ENCODE data around the gene FANK1. TPM values are rescaled to one million over a fixed set of nuclear protein-coding genes. Genes with fewer than 3 reads are reported as not detected.
"Not testable (repeated sequence)": the region's sequence is repeated elsewhere in the genome, so short reads cannot be mapped to it uniquely, and the experiment has no call there.

The FANK1 gene
- total and polyA plus RNA-seq, 2 donors (not counting 1 experiment from before 2014, with no cell fraction given): 0.13 TPM; not detected in 1

- H3K27me3 Mint-ChIP-seq: peaks cover 14% of the 10 kb centered on the region
- CTCF ChIA-PET; H2AFZ ChIP-seq (ENCODE audit: insufficient read depth, low read depth, low read length, poor library complexity, severe bottlenecking); intact Hi-C loops (cut with micrococcal nuclease); H3K27ac Mint-ChIP-seq; H3K27me3 ChIP-seq (replicated peaks in 1 of 4; ENCODE audit: control extremely low read depth in 1 of 4, control insufficient read depth in 3 of 4, insufficient read depth in 4 of 4, low read length in 3 of 4); H3K9me3 Mint-ChIP-seq (ENCODE audit: insufficient read depth); H3K27ac ChIP-seq (ENCODE audit: low read length in 2 of 2); H3K36me3 ChIP-seq (replicated peaks in 1 of 2; ENCODE audit: control extremely low read depth in 1 of 2, control insufficient read depth in 1 of 2, extremely low read depth in 1 of 2, insufficient read depth in 2 of 2, low read length in 1 of 2); H3K4me3 Mint-ChIP-seq; H3K79me2 ChIP-seq (ENCODE audit: control insufficient read depth, insufficient read depth, low read length); H3K4me3 ChIP-seq (ENCODE audit: control extremely low read depth in 1 of 5, extremely low read depth in 1 of 5, insufficient read depth in 1 of 5, low read depth in 2 of 5, low read length in 4 of 5); POLR2A ChIA-PET; ATAC-seq (ENCODE audit: low read depth); H4K20me1 ChIP-seq (ENCODE audit: control insufficient read depth, insufficient read depth, low read length, poor library complexity, severe bottlenecking); DNase-seq; H3K4me1 ChIP-seq (ENCODE audit: control insufficient read depth in 2 of 2, insufficient read depth in 2 of 2, low read length in 2 of 2); H3K9me3 ChIP-seq (ENCODE audit: control extremely low read depth in 1 of 3, control insufficient read depth in 2 of 3, insufficient read depth in 1 of 3, low read length in 2 of 3); H3K9ac ChIP-seq (ENCODE audit: low read length); H3K4me1 Mint-ChIP-seq; H3K4me2 ChIP-seq (replicated peaks; ENCODE audit: low read depth, low read length, poor library complexity, severe bottlenecking): not testable (repeated sequence)
- WGBS (ENCODE audit: insufficient coverage): no CpG with 5 or more reads among the region's 3 CpGs
These were observed 6.8 kb downstream of the FANK1 start for GRCh38 chr10:125903135-125903640.

- POLR2A ChIA-PET; H3K9me3 ChIP-seq (ENCODE audit: control extremely low read depth in 1 of 3, control insufficient read depth in 2 of 3, insufficient read depth in 1 of 3, low read length in 2 of 3); H2AFZ ChIP-seq (ENCODE audit: insufficient read depth, low read depth, low read length, poor library complexity, severe bottlenecking); ATAC-seq (ENCODE audit: low read depth); H3K4me3 ChIP-seq (ENCODE audit: control extremely low read depth in 1 of 5, extremely low read depth in 1 of 5, insufficient read depth in 1 of 5, low read depth in 2 of 5, low read length in 4 of 5); H3K36me3 ChIP-seq (replicated peaks in 1 of 2; ENCODE audit: control extremely low read depth in 1 of 2, control insufficient read depth in 1 of 2, extremely low read depth in 1 of 2, insufficient read depth in 2 of 2, low read length in 1 of 2); H3K79me2 ChIP-seq (ENCODE audit: control insufficient read depth, insufficient read depth, low read length); H3K27ac Mint-ChIP-seq; H4K20me1 ChIP-seq (ENCODE audit: control insufficient read depth, insufficient read depth, low read length, poor library complexity, severe bottlenecking); intact Hi-C loops (cut with micrococcal nuclease); H3K9me3 Mint-ChIP-seq (ENCODE audit: insufficient read depth); H3K27me3 ChIP-seq (replicated peaks in 1 of 4; ENCODE audit: control extremely low read depth in 1 of 4, control insufficient read depth in 3 of 4, insufficient read depth in 4 of 4, low read length in 3 of 4); H3K4me1 Mint-ChIP-seq; H3K4me1 ChIP-seq (ENCODE audit: control insufficient read depth in 2 of 2, insufficient read depth in 2 of 2, low read length in 2 of 2); DNase-seq; H3K4me3 Mint-ChIP-seq; H3K27ac ChIP-seq (ENCODE audit: low read length in 2 of 2); H3K4me2 ChIP-seq (replicated peaks; ENCODE audit: low read depth, low read length, poor library complexity, severe bottlenecking); H3K9ac ChIP-seq (ENCODE audit: low read length): not testable (repeated sequence)
- CTCF ChIA-PET: interaction anchor here (0.7 kb wide), 1 partner anchor 197 kb away, joined by 4 read pairs; no protein-coding TSS in a partner anchor
- peaks cover 12% of the 10 kb centered on the region for H3K27me3 Mint-ChIP-seq
- WGBS (ENCODE audit: insufficient coverage): 100% methylated on average over 1 of the region's 5 CpGs
These were observed 9.0 kb downstream of the FANK1 start for GRCh38 chr10:125905069-125905994.

GRCh38 chr10:125907598-125907997, 11.2 kb downstream of the FANK1 start:
- peaks cover 11% of the 10 kb centered on the region for H3K27me3 Mint-ChIP-seq
- H3K4me1 Mint-ChIP-seq; DNase-seq; H3K4me1 ChIP-seq (ENCODE audit: control insufficient read depth in 2 of 2, insufficient read depth in 2 of 2, low read length in 2 of 2); H3K27ac Mint-ChIP-seq; POLR2A ChIA-PET; ATAC-seq (ENCODE audit: low read depth); H3K9me3 Mint-ChIP-seq (ENCODE audit: insufficient read depth); H4K20me1 ChIP-seq (ENCODE audit: control insufficient read depth, insufficient read depth, low read length, poor library complexity, severe bottlenecking); H3K9ac ChIP-seq (ENCODE audit: low read length); CTCF ChIA-PET; H3K4me3 ChIP-seq (ENCODE audit: control extremely low read depth in 1 of 5, extremely low read depth in 1 of 5, insufficient read depth in 1 of 5, low read depth in 2 of 5, low read length in 4 of 5); H3K27ac ChIP-seq (ENCODE audit: low read length in 2 of 2); intact Hi-C loops (cut with micrococcal nuclease); H2AFZ ChIP-seq (ENCODE audit: insufficient read depth, low read depth, low read length, poor library complexity, severe bottlenecking); H3K27me3 ChIP-seq (replicated peaks in 1 of 4; ENCODE audit: control extremely low read depth in 1 of 4, control insufficient read depth in 3 of 4, insufficient read depth in 4 of 4, low read length in 3 of 4); H3K4me3 Mint-ChIP-seq; H3K9me3 ChIP-seq (ENCODE audit: control extremely low read depth in 1 of 3, control insufficient read depth in 2 of 3, insufficient read depth in 1 of 3, low read length in 2 of 3); H3K4me2 ChIP-seq (replicated peaks; ENCODE audit: low read depth, low read length, poor library complexity, severe bottlenecking); H3K79me2 ChIP-seq (ENCODE audit: control insufficient read depth, insufficient read depth, low read length); H3K36me3 ChIP-seq (replicated peaks in 1 of 2; ENCODE audit: control extremely low read depth in 1 of 2, control insufficient read depth in 1 of 2, extremely low read depth in 1 of 2, insufficient read depth in 2 of 2, low read length in 1 of 2): not testable (repeated sequence)
- WGBS (ENCODE audit: insufficient coverage): 92% methylated on average over 2 of the region's 2 CpGs

- POLR2A ChIA-PET; CTCF ChIA-PET; H2AFZ ChIP-seq (ENCODE audit: insufficient read depth, low read depth, low read length, poor library complexity, severe bottlenecking); H3K4me1 ChIP-seq (ENCODE audit: control insufficient read depth in 2 of 2, insufficient read depth in 2 of 2, low read length in 2 of 2); H3K27ac Mint-ChIP-seq; DNase-seq; H3K4me3 ChIP-seq (ENCODE audit: control extremely low read depth in 1 of 5, extremely low read depth in 1 of 5, insufficient read depth in 1 of 5, low read depth in 2 of 5, low read length in 4 of 5); H4K20me1 ChIP-seq (ENCODE audit: control insufficient read depth, insufficient read depth, low read length, poor library complexity, severe bottlenecking); H3K4me2 ChIP-seq (replicated peaks; ENCODE audit: low read depth, low read length, poor library complexity, severe bottlenecking); intact Hi-C loops (cut with micrococcal nuclease); H3K9me3 ChIP-seq (ENCODE audit: control extremely low read depth in 1 of 3, control insufficient read depth in 2 of 3, insufficient read depth in 1 of 3, low read length in 2 of 3); H3K9ac ChIP-seq (ENCODE audit: low read length); H3K36me3 ChIP-seq (replicated peaks in 1 of 2; ENCODE audit: control extremely low read depth in 1 of 2, control insufficient read depth in 1 of 2, extremely low read depth in 1 of 2, insufficient read depth in 2 of 2, low read length in 1 of 2); ATAC-seq (ENCODE audit: low read depth); H3K79me2 ChIP-seq (ENCODE audit: control insufficient read depth, insufficient read depth, low read length); H3K9me3 Mint-ChIP-seq (ENCODE audit: insufficient read depth); H3K4me3 Mint-ChIP-seq; H3K27me3 ChIP-seq (replicated peaks in 1 of 4; ENCODE audit: control extremely low read depth in 1 of 4, control insufficient read depth in 3 of 4, insufficient read depth in 4 of 4, low read length in 3 of 4); H3K4me1 Mint-ChIP-seq; H3K27ac ChIP-seq (ENCODE audit: low read length in 2 of 2): not testable (repeated sequence)
- peaks cover 13% of the 10 kb centered on the region for H3K27me3 Mint-ChIP-seq
- 83% methylated on average over 2 of the region's 2 CpGs for WGBS (ENCODE audit: insufficient coverage)
These were observed 12.4 kb downstream of the FANK1 start for GRCh38 chr10:125908813-125909212.
